Memory B cell (primary cell): ENCODE results near the gene KRT80.
"Not testable (repeated sequence)": the region's sequence is repeated elsewhere in the genome, so short reads cannot be mapped to it uniquely, and the experiment has no call there.

Source experiments
- ATAC-seq: fragments of 150-1000 bp; cut with Tn5 transposase; 2 replicates; pipeline ENCODE4 v1.10.0; 2021; ENCODE audit warnings: low read depth, mild to moderate bottlenecking, moderate library complexity
- DNase-seq, 2 donors: peaks; one replicate each; pipeline ENCODE4 v3.0.0; 2022; ENCODE audit warnings: low spot score in 2 of 2
- H3K27ac Mint-ChIP-seq: one replicate; pipeline ENCODE4 v1.8.0; 2022; ENCODE audit warnings: mild to moderate bottlenecking, moderate library complexity, mixed read lengths
- H3K27me3 Mint-ChIP-seq: one replicate; pipeline ENCODE4 v1.8.0; 2022; ENCODE audit warnings: mixed read lengths
- H3K36me3 Mint-ChIP-seq: one replicate; pipeline ENCODE4 v1.8.0; 2022; ENCODE audit warnings: mild to moderate bottlenecking, mixed read lengths
- H3K4me1 Mint-ChIP-seq: one replicate; pipeline ENCODE4 v1.8.0; 2022; ENCODE audit warnings: mixed read lengths
- H3K4me3 Mint-ChIP-seq: one replicate; pipeline ENCODE4 v1.8.0; 2022; ENCODE audit warnings: mild to moderate bottlenecking, moderate library complexity, mixed read lengths
- H3K9me3 Mint-ChIP-seq: one replicate; pipeline ENCODE4 v1.8.0; 2022; ENCODE audit warnings: mixed read lengths

The KRT80 gene

DNA sequence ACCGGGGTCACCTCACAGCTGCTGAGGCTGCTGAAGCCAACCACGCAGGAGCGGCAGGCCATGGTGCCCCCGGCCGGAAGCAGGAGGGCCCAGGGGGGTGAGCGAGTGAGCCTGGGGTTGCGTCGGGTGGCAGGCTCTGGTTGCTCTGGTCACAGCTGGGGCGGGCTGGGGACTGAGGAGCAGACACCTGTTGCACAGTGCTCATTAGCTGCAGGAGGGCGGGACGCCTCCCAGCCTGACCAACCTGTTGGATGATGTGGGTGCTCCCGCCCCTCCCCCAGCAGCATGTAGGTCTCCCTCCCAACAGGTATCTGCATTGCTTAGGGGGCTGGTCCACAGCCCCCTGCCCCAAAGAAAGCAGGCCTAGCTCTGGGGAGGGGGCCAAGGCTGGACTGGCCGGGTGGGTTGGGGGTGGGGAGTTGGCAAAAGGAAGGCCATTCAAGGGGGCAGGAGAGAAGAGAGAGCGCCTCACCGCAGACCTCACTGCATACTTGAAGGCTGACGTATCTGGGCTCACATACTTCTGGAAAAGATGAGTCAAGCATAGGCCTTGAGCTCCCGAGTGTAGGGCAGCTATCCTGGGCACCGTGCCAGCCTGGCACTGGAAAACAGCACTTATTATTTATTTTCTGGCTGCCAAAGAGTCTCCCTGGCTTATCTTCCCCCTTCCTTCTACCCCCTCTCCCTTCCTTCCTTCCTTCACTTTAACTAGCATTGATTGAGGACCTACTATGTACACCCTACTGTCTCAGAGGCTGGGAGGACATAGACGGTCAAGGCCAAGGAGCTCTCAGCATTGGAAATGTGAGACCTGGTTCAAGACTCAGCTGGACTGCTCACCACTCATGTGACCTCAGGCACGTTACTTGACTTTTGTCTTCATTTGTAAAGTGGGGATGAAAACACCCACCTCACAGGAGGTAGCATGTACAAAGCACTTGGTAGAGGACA lies at the start of gene KRT80:
TSS of gene KRT80 (minus strand) at position 174 of the 951 bp plus-strand sequence. CDS start at position 62, 112 bp downstream.
- H3K27ac Mint-ChIP-seq: no peak within 1 kb of the TSS
- H3K27me3 Mint-ChIP-seq: peaks cover 22% of the 10 kb centered on the region
- DNase-seq: no peak
- H3K36me3 Mint-ChIP-seq: no peaks in the 10 kb centered on the region
- H3K4me1 Mint-ChIP-seq: no peaks in the 10 kb centered on the region
- no peak within 1 kb of the TSS for H3K4me3 Mint-ChIP-seq
- ATAC-seq: no peak
- no peaks in the 10 kb centered on the region for H3K9me3 Mint-ChIP-seq

GRCh38 chr12:52241205-52241842 lies 49.5 kb upstream of the KRT80 start:
- DNase-seq (no peak), ATAC-seq (no peak)
- H3K27ac Mint-ChIP-seq: no peak overlapping the region
- H3K4me3 Mint-ChIP-seq: no peak overlapping the region
- H3K4me1 Mint-ChIP-seq: peaks cover 9% of the 10 kb centered on the region
- H3K27me3 Mint-ChIP-seq: peaks cover 10% of the 10 kb centered on the region
- H3K36me3 Mint-ChIP-seq: no peaks in the 10 kb centered on the region
- H3K9me3 Mint-ChIP-seq: no peaks in the 10 kb centered on the region

GRCh38 chr12:52240247-52240646 lies 48.4 kb upstream of the KRT80 start:
- H3K27me3 Mint-ChIP-seq: peaks cover 11% of the 10 kb centered on the region
- not testable (repeated sequence) for H3K36me3 Mint-ChIP-seq, H3K4me3 Mint-ChIP-seq, DNase-seq, H3K9me3 Mint-ChIP-seq, ATAC-seq, H3K27ac Mint-ChIP-seq, H3K4me1 Mint-ChIP-seq

DNA sequence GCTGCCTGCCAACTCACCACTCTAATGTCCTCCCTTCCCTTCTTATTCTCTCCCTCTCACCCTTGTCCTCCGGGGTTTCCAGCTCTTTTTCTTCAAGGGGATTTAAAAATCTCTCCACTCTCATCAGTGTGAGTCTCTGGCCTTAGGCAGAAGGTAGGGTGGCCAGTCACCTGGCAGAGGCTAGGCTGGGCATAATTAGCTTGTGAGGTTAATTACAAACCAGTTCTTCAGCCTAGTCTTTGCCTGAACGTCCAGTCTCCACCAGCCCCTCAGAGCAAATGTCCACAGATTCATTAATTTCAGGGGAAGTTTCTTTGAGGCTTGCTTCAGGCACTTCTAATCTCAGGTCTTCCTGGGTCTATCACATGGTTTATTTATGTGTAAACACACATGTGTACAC lies 48.0 kb upstream of the KRT80 start:
- peaks cover 11% of the 10 kb centered on the region for H3K27me3 Mint-ChIP-seq
- H3K9me3 Mint-ChIP-seq: no peaks in the 10 kb centered on the region
- H3K4me3 Mint-ChIP-seq: no peak overlapping the region
- H3K27ac Mint-ChIP-seq: no peak overlapping the region
- no peaks in the 10 kb centered on the region for H3K36me3 Mint-ChIP-seq
- DNase-seq: no peak
- peaks cover 9% of the 10 kb centered on the region for H3K4me1 Mint-ChIP-seq
- ATAC-seq: no peak

GRCh38 chr12:52238916-52239646 lies 47.3 kb upstream of the KRT80 start:
- H3K4me1 Mint-ChIP-seq: peaks cover 5% of the 10 kb centered on the region
- no peaks in the 10 kb centered on the region for H3K36me3 Mint-ChIP-seq
- H3K27ac Mint-ChIP-seq: no peak overlapping the region
- H3K4me3 Mint-ChIP-seq: no peak overlapping the region
- ATAC-seq: no peak
- H3K27me3 Mint-ChIP-seq: peaks cover 16% of the 10 kb centered on the region
- H3K9me3 Mint-ChIP-seq: no peaks in the 10 kb centered on the region
- DNase-seq: no peak

- Mint-ChIP-seq H3K27ac (no peak overlapping the region), H3K4me1 (no peaks in the 10 kb centered on the region), H3K36me3 (no peaks in the 10 kb centered on the region), H3K27me3 (peaks cover 16% of the 10 kb centered on the region), H3K4me3 (no peak overlapping the region), H3K9me3 (no peaks in the 10 kb centered on the region)
- ATAC-seq (no peak), DNase-seq (no peak)
Measured at GRCh38 chr12:52238207-52238840, 46.5 kb upstream of the KRT80 start.

DNA sequence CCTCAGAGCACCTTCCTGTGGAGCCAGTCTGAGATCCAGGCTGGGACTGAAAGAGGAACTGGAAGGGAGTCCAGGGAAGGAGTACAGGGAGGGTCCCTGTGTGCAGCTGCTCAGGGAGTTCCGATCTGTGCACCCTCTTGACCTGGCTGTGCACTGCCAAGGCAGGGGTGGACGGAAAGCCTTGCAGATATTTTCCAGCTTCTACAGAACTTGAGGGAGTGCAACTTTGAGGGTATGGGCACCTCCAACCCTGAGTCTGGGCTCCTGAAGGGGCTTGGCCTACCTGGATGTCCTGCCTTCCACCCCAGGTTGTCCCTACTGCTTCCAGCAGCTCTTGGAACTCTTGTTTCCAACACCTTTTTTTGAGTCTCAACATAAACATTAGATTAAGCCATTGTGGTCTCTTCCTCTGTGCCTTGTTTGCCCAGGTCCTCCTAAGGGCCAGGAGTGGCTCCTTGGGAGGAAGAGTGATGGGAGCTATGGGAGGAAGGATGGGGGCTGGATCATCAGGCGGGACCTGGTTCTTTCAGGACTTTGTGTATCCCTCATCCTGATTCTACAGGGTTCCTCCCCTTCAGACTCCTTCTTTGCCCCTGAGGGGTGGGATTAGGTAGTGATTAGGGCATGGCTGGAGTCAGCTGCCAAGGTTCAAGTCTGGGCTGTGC lies 44.7 kb upstream of the KRT80 start:
- no peak for ATAC-seq
- no peak for DNase-seq
- Mint-ChIP-seq H3K27ac (no peak overlapping the region), H3K9me3 (no peaks in the 10 kb centered on the region), H3K4me1 (no peaks in the 10 kb centered on the region), H3K27me3 (peaks cover 24% of the 10 kb centered on the region), H3K4me3 (no peak overlapping the region), H3K36me3 (no peaks in the 10 kb centered on the region)

GRCh38 chr12:52235822-52236361 lies 44.1 kb upstream of the KRT80 start:
- Mint-ChIP-seq H3K36me3 (no peaks in the 10 kb centered on the region), H3K27ac (no peak overlapping the region), H3K9me3 (no peaks in the 10 kb centered on the region), H3K4me3 (no peak overlapping the region), H3K4me1 (no peaks in the 10 kb centered on the region), H3K27me3 (peaks cover 26% of the 10 kb centered on the region)
- no peak for DNase-seq
- ATAC-seq: no peak

DNA sequence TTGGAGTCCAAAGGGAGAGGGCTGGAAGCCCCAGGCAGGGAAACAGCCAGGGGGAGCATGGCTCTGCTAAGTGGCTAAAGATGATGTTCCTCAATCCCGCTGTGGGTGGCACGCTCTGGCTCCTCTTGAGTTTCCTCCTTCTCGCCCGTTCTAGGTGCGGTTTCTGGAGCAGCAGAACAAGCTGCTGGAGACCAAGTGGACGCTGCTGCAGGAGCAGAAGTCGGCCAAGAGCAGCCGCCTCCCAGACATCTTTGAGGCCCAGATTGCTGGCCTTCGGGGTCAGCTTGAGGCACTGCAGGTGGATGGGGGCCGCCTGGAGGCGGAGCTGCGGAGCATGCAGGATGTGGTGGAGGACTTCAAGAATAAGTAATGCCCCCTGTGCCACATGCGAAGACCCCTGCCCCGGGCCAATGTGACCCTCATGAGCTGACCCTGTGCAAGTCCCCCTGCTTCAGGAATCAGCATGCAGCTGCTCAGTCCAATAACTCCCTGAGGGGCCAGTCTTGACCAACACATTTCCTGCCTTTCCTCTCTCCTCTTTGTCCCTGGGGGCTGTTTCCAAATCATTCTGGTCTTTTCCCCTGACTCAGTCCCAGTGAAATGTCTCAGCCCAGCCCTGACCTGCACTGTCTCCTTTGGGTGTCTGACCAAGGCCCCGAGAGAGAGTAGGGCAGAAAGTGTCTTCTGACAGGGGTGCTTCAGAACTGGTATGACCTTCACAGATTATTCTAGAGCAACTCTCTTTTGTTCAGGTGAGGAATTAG lies 43.4 kb upstream of the KRT80 start:
- no peak overlapping the region for H3K27ac Mint-ChIP-seq
- DNase-seq (no peak), ATAC-seq (no peak)
- no peak overlapping the region for H3K4me3 Mint-ChIP-seq
- peaks cover 30% of the 10 kb centered on the region for H3K27me3 Mint-ChIP-seq
- no peaks in the 10 kb centered on the region for H3K36me3 Mint-ChIP-seq
- no peaks in the 10 kb centered on the region for H3K4me1 Mint-ChIP-seq
- no peaks in the 10 kb centered on the region for H3K9me3 Mint-ChIP-seq

DNA sequence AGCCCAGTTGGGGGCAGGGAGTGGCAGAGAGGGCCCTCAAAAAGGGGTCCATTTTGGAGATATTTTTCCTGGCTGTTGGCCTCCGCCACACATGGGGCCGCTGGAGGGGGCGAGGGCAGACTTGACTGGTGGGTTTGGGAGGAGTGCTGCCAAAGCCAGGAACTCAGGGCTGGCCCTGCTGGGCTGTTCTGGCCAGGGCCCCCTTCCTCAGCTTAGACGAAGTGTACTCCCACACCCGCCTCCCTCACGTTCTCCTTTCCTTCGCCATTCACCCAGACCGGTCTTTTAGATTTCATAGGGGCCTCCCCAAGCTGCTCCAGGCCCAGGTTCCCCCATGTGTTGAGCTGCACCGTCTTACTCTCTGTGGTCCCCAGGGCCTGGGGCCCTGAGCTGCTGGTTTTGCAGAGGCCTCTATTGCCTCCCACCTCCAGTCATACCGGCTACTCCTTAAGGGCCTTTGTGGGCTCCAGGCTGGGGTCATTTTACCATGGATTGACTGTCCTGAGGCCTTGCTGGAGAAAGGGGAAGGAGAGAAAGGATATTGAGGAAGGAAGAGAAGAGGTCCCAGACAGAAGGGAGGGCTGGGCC lies 42.5 kb upstream of the KRT80 start:
- H3K27ac Mint-ChIP-seq: no peak overlapping the region
- DNase-seq (no peak), ATAC-seq (no peak)
- H3K27me3 Mint-ChIP-seq: peaks cover 36% of the 10 kb centered on the region
- no peaks in the 10 kb centered on the region for H3K4me1 Mint-ChIP-seq
- H3K4me3 Mint-ChIP-seq: no peak overlapping the region
- H3K36me3 Mint-ChIP-seq: no peaks in the 10 kb centered on the region
- H3K9me3 Mint-ChIP-seq: no peaks in the 10 kb centered on the region

DNA sequence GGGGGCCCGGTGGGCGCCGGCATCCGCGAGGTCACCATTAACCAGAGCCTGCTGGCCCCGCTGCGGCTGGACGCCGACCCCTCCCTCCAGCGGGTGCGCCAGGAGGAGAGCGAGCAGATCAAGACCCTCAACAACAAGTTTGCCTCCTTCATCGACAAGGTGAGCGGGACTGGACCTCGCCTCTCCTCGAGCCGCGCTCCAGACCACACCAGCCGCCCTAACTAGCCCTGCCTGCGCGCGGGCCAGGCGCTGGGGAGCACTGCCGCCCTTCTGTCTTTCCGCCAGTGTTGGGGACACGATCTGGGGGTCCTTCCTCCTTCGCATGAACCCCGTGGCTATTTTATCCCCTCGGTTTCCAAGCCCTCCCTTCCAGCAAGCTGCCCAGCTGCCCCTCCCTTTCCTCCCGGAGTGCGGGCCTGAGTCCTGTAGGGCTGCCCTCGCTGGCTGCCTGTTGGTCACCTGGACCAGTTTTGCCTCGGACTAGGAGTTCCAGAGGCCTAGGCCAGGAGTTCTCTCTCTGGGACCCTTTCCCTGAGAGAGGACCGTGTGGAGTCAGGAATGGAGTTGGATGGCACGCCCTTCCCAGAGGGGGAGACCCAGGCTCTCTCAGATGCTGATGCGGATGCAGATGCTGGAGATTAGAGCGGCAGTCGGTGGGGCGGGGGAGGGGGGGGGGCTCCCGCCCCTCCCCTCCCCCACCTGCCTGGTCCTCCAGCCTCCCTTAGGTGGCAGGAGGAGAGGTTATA lies 41.8 kb upstream of the KRT80 start:
- no peak for ATAC-seq

More for the DNA sequence above, 41.8 kb upstream of the KRT80 start:
- Mint-ChIP-seq H3K4me3 (no peak overlapping the region), H3K9me3 (no peaks in the 10 kb centered on the region), H3K27me3 (peaks cover 36% of the 10 kb centered on the region), H3K36me3 (no peaks in the 10 kb centered on the region), H3K27ac (no peak overlapping the region), H3K4me1 (no peaks in the 10 kb centered on the region)
- no peak for DNase-seq
